ENCODE data around the gene NT5C2. TPM values are rescaled to one million over a fixed set of nuclear protein-coding genes. Genes with fewer than 3 reads are reported as not detected.

The NT5C2 gene
- total and polyA plus RNA-seq, 2 of the 8 experiments (the other 6 are each of a cell fraction or from before 2014, with no cell fraction given): 35.2 to 106 TPM

DNA sequence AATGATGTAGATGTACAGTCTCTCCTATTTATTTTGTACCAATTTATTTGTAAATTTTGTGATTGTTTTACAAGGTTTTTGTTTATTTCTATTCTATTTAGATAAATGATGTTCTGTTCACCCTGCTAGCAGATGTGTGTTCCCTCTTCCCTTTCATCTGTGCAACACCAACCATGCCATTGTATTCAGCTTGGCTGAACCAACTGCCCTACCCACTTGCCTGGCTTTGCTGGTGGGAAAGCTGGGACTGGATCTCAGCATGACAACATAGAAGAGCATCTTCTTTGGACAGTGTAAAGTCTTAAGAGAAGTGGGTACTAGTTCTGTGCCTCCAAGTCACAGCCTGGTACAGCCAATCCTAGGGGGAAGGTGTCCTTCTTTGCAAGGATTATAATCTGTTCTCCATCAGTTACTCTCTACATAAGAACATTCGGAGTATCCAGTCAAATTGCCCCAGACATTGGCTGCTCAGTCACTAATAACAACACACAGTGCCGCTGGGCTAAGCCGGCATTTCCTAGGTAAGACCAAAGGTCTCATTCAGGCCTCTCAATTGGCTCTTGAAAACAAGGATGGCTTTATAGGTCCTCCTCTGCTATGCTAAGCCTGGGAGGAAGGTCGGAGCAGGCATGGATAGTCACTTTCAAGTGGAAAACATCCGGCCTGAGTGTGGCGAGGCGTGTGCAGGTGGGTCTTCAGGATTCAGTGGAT lies 109.7 kb downstream of the NT5C2 start:
- no peak overlapping the region for H4K91ac ChIP-seq (replicated peaks; ENCODE audit: insufficient read length, low read length)
- no peak for FAIRE-seq
- no peak overlapping the region for H2BK5ac ChIP-seq (ENCODE audit: low read depth, low read length)
- POLR2A ChIA-PET (ENCODE audit: partially characterized antibody): interaction anchor here (1.1 to 1.4 kb wide), 2 partner anchors 12 to 109 kb away, joined by 3 read pairs; partner anchors contain the start of gene NT5C2
- H3K4me2 ChIP-seq (ENCODE audit: insufficient read depth in 1 of 2, low read depth in 2 of 2, low read length in 2 of 2): no peak overlapping the region
- no peak overlapping the region for H2AFZ ChIP-seq (ENCODE audit: low read length)
- H3K14ac ChIP-seq (ENCODE audit: insufficient read length): no peak overlapping the region
- H2BK12ac ChIP-seq (ENCODE audit: low read depth, low read length): no peak overlapping the region
- no peak overlapping the region for H4K5ac ChIP-seq (ENCODE audit: insufficient read length, low read depth, low read length)
- CTCF ChIA-PET (ENCODE audit: partially characterized antibody): interaction anchor here (0.6 to 1.9 kb wide), 6 partner anchors 8 to 170 kb away, joined by 3 to 7 read pairs (median 3); partner anchors contain the start of gene CNNM2
- no peaks in the 10 kb centered on the region for H3K4me1 ChIP-seq (replicated peaks in 1 of 4; ENCODE audit: control insufficient read depth in 3 of 4, insufficient read depth in 4 of 4, low read length in 3 of 4)
- 95% methylated on average over 7 of the region's 7 CpGs; no CpG with 5 or more reads in 1 of the 2 experiments for WGBS, 2 experiments (ENCODE audit: extremely low coverage in 1 of 2, insufficient coverage in 1 of 2, insufficient read length in 1 of 2, insufficient replicate concordance in 2 of 2, low coverage in 1 of 2, low lambda C conversion rate in 2 of 2, missing lambda C conversion rate in 1 of 2)
- no peak overlapping the region for H3K27ac ChIP-seq (ENCODE audit: low read depth, low read length)
- H3K36me3 ChIP-seq (ENCODE audit: control insufficient read depth in 2 of 4, insufficient read depth in 4 of 4, low read length in 3 of 4): peaks cover 0 to 21% (median 4%) of the 10 kb centered on the region in 4 experiments; a peak in 5 of 8 replicates
- no peaks in the 10 kb centered on the region for H3K27me3 ChIP-seq (replicated peaks in 1 of 4; ENCODE audit: control insufficient read depth in 3 of 4, extremely low read depth in 1 of 4, insufficient read depth in 3 of 4, low read length in 3 of 4)
- no peak overlapping the region for H2AK5ac ChIP-seq (ENCODE audit: low read depth, low read length)
- no peak overlapping the region for H3K18ac ChIP-seq (ENCODE audit: extremely low read depth, low read length)
- H3K4ac ChIP-seq (replicated peaks; ENCODE audit: insufficient read length, low read depth, low read length): no peak overlapping the region
- H2BK20ac ChIP-seq (ENCODE audit: low read length): no peak overlapping the region
- no peak overlapping the region for H4K8ac ChIP-seq (ENCODE audit: extremely low read depth, insufficient read depth, low read length)
- H3K4me3 ChIP-seq (ENCODE audit: extremely low read depth in 1 of 4, insufficient read depth in 2 of 4, low read depth in 3 of 4, low read length in 4 of 4): no peak overlapping the region
- H3K23me2 ChIP-seq (ENCODE audit: low read depth, low read length): no peaks in the 10 kb centered on the region
- no peak overlapping the region for H2BK15ac ChIP-seq (ENCODE audit: low read length)
- no peak overlapping the region for H3K9ac ChIP-seq (replicated peaks in 1 of 4; ENCODE audit: extremely low read depth in 1 of 4, low read depth in 3 of 4, low read length in 3 of 4)
- peaks cover 0 to 2% of the 10 kb centered on the region in 2 experiments for H4K20me1 ChIP-seq (replicated peaks in 1 of 2; ENCODE audit: control insufficient read depth in 1 of 2, insufficient read depth in 2 of 2, low read length in 2 of 2)
- H3K56ac ChIP-seq (replicated peaks; ENCODE audit: insufficient read length, low read depth, low read length): no peak overlapping the region
- H3K79me1 ChIP-seq (ENCODE audit: low read depth, low read length): no peaks in the 10 kb centered on the region; the same call in 1 of the 2 replicates
- H3K9me3 ChIP-seq (ENCODE audit: insufficient read depth in 2 of 2, low read depth in 1 of 2, low read length in 1 of 2): no peaks in the 10 kb centered on the region
- H3K23ac ChIP-seq (ENCODE audit: insufficient read length): no peak overlapping the region
- no peak overlapping the region for H2BK120ac ChIP-seq (replicated peaks; ENCODE audit: low read depth, low read length)
- DNase-seq (ENCODE audit: low read depth in 1 of 2, low spot score in 2 of 2): no peak
- H3K79me2 ChIP-seq (ENCODE audit: control insufficient read depth in 1 of 2, insufficient read depth in 2 of 2, low read length in 2 of 2): no peaks in the 10 kb centered on the region
- TF ChIP-seq BRCA1 (IDR thresholded peaks at IDR 0.05; ENCODE audit: low read depth, low read length) (no peak), CTBP2 (IDR thresholded peaks at IDR 0.05; ENCODE audit: borderline replicate concordance, insufficient read depth, insufficient read length, low read length) (no peak), RFX5 (IDR thresholded peaks at IDR 0.05; ENCODE audit: borderline replicate concordance, low read depth, low read length) (no peak), EP300 (IDR thresholded peaks at IDR 0.05; ENCODE audit: borderline replicate concordance in 1 of 2, low read depth in 2 of 2, low read length in 2 of 2) (no peak), BACH1 (IDR thresholded peaks at IDR 0.05; ENCODE audit: low read length) (no peak), NANOG (IDR thresholded peaks at IDR 0.05; ENCODE audit: insufficient read depth, low read depth, low read length, poor library complexity, severe bottlenecking) (no peak), EZH2 (IDR thresholded peaks at IDR 0.05; ENCODE audit: low read depth, low read length, severe bottlenecking) (no peak), JUN (IDR thresholded peaks at IDR 0.05; ENCODE audit: low read depth, low read length) (no peak), TCF12 (IDR thresholded peaks at IDR 0.05; ENCODE audit: low read depth, low read length) (no peak), PHF8 (conservative IDR thresholded peaks at IDR 0.05; ENCODE audit: low read depth, low read length) (no peak)
- TF ChIP-seq, protein P1, sequence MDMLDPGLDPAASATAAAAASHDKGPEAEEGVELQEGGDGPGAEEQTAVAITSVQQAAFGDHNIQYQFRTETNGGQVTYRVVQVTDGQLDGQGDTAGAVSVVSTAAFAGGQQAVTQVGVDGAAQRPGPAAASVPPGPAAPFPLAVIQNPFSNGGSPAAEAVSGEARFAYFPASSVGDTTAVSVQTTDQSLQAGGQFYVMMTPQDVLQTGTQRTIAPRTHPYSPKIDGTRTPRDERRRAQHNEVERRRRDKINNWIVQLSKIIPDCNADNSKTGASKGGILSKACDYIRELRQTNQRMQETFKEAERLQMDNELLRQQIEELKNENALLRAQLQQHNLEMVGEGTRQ (IDR thresholded peaks at IDR 0.05; ENCODE audit: low read length): no peak
